ENCODE results near the gene MAP4K2.

The MAP4K2 gene

DNA sequence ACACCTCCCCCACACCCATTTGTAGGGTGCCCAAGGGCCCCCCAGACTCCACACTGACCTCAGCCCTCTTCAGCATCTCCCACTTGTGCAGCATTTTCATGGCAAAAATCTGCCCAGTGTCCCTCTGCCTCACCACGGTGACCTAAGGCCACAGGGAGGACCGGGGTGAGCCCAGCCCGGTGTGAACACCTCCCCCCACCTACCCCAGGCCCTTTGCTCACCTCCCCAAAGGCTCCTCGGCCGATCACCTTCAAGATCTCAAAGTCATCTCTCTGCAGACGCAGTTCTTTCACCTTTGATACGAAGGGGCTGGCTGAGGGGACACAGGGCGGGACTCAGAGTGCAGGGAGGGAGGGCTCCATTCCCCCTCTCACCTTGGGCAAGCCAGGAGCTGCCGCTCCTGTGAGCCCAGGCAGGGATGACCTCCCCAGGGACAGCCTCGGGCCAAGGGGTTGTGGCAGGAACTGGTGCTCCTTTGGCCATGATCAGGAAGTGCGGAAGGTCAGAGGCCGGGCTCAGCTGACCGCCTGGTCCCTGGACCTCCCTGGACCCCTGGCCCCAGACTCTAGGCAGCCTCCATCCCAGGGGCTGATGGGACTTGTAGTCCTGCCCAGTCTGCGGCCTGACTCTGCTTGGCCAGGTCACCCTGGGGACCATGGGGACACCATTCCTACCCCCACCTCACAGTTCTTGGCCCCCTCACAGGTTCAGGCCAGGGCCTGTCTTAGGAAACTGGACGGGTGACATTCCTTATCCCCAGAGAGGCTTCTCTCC is 38.8 kb upstream of the MAP4K2 start:
- no peak for DNase-seq (ENCODE audit: extremely low read depth, low read depth)
- TF ChIP-seq, protein P1, sequence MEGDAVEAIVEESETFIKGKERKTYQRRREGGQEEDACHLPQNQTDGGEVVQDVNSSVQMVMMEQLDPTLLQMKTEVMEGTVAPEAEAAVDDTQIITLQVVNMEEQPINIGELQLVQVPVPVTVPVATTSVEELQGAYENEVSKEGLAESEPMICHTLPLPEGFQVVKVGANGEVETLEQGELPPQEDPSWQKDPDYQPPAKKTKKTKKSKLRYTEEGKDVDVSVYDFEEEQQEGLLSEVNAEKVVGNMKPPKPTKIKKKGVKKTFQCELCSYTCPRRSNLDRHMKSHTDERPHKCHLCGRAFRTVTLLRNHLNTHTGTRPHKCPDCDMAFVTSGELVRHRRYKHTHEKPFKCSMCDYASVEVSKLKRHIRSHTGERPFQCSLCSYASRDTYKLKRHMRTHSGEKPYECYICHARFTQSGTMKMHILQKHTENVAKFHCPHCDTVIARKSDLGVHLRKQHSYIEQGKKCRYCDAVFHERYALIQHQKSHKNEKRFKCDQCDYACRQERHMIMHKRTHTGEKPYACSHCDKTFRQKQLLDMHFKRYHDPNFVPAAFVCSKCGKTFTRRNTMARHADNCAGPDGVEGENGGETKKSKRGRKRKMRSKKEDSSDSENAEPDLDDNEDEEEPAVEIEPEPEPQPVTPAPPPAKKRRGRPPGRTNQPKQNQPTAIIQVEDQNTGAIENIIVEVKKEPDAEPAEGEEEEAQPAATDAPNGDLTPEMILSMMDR (IDR thresholded peaks at IDR 0.05; ENCODE audit: low read depth, low read length) = no peak

DNA sequence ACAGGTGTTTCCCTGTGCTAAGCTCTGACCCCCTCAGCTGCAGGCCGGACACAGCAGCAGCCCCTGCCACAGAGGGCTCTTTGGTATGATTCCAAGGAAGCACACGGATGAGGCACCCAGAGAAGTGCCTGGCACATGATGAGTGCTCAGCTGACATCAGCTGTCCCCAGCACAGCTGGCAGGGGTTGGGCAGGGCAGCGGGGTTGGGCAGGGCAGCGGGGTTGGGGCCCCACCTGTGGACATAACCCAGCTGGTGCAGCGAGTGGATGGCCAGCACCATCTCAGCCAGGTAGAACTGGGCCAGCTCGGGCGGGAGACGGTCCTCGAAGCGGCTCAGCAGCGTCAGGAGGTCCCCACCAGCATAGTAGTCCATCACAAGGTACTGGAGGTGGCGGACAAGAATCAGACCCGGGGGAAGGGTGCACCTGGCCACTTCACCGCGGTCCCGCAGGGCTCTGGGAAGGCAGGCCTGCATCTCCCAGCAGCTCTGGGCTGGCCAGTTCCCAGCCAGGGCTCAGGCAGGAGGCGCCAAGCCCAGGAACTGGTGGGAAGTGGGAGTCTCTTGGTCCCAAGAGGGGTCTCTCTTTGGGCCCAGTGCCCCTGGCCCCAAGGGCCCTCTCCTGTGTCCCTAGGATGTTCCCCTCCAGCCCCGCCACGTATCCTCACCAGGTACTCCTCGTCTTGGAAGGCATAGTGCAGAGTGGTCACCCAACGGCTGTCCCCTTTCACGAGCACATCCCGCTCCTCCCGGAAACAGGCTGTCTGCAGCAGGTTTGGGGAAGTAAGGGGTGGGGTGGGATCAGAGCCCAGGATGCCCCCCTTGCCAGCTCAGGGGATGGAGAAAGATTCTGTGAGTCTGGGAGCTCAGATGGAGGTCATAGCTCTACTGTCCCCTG is 37.1 kb upstream of the MAP4K2 start:
- DNase-seq (ENCODE audit: extremely low read depth, low read depth) = no peak
- TF ChIP-seq, protein P1 (IDR thresholded peaks at IDR 0.05; ENCODE audit: low read depth, low read length) = no peak

DNA sequence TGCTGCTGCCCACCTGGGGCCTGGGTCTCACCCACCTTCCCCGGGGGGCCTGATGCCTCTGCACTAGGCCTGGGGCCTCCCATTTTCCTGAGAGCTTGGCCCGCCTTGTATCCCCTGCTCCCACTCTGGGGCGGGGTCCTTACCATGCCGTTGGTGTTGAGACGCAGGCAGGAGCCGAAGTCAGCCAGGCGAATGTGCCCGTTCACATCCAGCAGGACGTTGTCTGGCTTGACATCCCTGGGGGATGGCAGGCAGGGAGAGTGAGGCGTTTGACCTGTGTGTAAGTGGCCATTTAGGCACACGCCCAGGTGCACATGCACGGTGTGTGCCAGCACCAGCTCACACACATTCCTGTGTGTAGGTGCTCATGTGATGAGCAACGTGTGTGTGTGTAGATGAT is 36.3 kb upstream of the MAP4K2 start:
- no peak for DNase-seq (ENCODE audit: extremely low read depth, low read depth)
- TF ChIP-seq, protein P1 (IDR thresholded peaks at IDR 0.05; ENCODE audit: low read depth, low read length) = no peak

DNA sequence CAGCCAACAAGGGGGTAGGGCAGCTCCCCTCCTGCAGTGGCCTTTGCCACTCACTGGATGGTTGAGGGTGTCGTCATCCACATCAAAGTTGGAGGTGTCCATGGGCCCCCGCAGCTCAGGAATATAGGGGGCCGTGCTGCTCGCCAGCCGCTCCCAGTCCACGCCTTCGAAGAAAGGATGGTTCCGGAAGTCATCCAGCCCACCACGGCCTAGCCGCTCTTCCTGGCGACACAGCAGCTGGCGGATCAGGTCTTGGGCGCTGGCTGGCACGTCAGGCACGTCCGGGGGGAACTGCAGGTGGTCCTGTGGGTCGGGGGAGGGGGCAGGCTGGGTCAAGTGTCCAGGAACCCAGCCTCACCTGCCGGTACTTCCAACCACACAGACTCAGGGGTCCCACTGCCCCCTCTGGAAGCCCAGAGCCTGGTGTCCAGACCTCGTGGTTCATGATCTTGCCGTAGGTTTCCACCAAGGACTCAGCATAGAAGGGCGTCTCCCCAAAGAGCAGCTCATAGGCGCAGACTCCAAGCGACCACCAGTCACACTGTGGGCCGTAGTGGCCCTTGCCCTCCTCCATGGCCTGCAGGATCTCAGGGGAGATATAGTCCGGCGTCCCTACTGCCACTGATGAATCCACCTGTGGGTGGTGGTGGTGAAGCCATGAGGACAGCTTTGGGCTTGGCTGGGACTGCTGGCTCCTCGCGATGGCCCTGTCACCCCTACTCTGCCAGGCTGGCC is 35.8 kb upstream of the MAP4K2 start:
- TF ChIP-seq, protein P1 (IDR thresholded peaks at IDR 0.05; ENCODE audit: low read depth, low read length) = no peak
- no peak for DNase-seq (ENCODE audit: extremely low read depth, low read depth)

DNA sequence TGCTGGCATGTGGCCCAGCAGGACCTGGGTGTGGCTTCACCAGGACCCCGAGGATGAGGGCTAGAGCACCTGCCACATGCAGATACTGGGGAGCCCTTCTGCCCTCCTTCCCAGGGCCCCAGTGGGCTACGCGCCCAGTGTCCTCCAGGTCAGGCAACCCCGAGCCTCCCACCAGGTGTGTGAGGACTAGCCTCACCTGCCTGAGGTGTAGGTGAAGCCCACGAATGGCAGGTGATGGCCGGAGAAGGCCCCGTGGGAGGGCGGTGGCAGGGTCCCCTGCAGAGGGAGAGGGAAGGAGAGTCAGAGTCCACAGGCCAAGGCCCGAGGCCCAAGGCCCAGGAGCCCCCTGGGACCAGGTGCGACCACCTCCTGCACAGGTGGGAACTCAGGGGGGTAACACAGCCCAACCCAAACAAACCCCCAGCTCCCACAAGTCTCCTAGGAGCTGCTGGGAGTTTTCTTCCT is 34.9 kb upstream of the MAP4K2 start:
- no peak for DNase-seq (ENCODE audit: extremely low read depth, low read depth)

DNA sequence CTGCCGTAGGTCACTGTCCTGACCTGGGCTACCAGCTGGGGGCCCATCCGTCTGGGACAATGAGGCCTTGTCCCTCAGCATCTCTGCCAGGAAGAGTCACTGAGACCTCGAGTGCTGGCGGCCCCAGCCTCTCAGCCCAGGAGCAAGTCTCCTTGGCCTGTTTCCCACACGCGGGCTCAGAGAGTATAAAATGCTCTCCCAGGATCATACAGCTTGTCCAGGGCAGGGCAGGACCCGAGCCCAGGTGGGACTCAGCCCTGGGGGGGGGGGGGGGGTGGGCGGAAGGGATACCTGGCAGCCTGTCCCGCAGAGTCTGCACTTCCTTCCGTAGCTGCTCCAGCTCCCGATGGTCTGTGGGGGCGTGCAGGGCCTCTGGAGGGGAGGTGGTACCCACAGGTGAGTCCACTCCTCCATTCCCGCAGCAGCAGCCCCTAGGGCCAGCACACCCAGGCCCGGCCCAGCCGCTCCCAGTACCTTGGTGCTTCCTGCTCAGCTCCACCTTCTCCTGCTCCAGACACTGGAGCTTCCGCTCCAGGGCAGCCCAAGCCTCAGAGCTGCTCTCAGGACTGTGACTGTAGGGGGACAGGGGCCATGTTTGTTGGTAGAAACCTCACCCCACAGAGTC is 33.5 kb upstream of the MAP4K2 start:
- TF ChIP-seq, protein P1 (IDR thresholded peaks at IDR 0.05; ENCODE audit: low read depth, low read length) = no peak

More for the DNA sequence above, 34.9 kb upstream of the MAP4K2 start:
- TF ChIP-seq, protein P1 (IDR thresholded peaks at IDR 0.05; ENCODE audit: low read depth, low read length) = no peak

More for the DNA sequence above, 33.5 kb upstream of the MAP4K2 start:
- DNase-seq (ENCODE audit: extremely low read depth, low read depth) = no peak

Measured in AG09319 (cell line).